NCI-H2107 (cell line): Measurements from ENCODE around the gene RNF148.

Experiments
- DNase-seq: peaks from one replicate; lab custom pipeline; 2025; lab: John Stamatoyannopoulos, UW

Gene RNF148

GRCh38 chr7:122702872-122703510 is at the start of gene RNF148:
Gene RNF148 (minus strand): TSS chr7:122702922. CDS start chr7:122702750, 172 bp downstream.
- no peak for DNase-seq

GRCh38 chr7:122750389-122750788 is 47.7 kb upstream of the RNF148 start:
- no peak for DNase-seq

DNA sequence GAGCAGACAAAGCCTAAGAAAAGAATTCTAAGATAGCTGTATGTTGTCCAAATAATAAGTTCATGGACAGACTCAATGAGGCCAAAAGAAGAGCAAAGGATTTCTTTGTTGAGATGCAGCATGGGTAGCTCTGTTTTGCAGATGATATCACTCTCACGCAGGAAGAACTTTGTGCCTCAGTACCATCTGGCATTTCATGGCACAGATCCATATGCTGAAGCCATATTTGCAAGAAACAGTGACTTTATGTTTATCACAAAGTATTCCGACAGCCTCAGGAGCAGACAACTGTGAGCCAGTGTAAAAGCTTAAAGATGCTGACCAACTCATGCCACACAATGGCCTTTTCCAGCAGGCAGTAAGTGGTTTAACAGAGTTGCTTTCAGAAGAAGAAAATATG is 45.5 kb upstream of the RNF148 start:
- no peak for DNase-seq

GRCh38 chr7:122746948-122747347 is 44.2 kb upstream of the RNF148 start:
- DNase-seq: no peak

DNA sequence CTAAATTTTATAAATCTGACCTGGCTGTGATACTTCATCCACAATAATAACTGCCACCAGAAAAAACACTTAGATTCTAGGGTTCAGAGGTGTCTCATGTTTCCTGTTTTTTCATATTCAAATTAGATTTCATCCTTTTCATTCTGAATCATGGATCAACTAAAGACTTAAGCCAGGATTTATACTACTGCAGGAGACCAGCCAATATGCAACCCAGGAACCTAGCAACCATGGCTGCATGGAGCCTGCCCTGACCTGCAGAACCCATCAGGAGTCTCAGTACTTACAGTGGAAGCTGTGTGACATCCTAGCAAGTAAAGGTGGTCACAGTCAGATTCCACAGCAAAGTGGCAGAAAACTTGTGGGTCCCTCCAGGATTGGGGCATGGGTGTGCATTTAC is 40.5 kb upstream of the RNF148 start:
- no peak for DNase-seq

DNA sequence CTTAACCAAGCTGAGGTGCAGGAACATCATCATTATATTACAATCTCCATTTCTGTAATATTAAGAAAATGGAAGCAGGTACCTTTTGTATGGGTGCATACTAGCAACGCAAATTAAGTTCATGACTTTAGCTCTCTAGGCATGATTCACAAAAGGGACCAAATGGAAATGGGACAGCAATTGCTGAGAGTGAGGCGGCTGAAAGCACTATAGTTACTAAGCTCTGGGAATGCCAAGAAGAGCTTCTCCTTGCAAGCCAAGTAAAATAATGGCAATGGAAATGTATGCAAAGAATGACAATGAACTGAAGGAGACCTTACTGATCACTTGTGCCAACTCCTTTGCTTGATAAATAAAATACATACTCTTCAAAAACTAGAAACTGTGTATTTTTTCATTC is 36.2 kb upstream of the RNF148 start:
- no peak for DNase-seq

DNA sequence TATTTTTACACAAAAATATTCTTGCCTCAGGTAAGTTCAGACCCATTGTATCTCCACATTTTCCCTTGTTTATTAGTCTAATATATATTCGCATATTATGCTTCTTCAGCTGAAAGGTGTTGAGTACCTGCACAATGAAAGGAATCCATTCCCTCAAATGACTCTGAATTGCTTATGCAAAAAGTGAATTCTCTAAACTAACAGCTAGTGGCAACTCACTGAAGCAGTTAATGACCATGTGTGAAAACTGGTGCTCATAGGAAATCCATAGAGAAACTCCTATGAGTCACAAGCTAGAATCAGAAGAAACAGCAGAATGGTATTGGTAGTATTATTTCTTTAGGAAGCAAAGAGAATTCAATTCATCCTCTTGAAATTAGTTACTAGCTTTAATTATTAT is 33.5 kb upstream of the RNF148 start:
- DNase-seq: no peak

DNA sequence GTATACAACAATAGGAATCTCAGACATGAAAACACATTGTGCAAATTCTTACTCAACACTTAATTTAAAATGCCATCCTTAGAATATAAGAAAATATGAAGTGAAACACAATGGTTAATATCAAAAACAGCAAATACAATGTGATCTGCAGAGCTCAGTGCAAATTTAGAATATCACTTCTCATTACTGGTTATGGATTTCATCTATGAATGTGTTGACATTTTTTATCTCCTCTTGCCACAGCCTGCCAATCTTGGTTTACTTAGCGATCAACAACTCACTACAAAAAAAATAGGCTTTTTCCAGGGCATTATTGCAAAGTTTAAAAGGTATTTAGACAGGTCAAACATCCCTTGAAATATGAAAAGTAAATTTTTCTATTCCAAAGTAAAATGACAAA is 25.0 kb upstream of the RNF148 start:
- no peak for DNase-seq

DNA sequence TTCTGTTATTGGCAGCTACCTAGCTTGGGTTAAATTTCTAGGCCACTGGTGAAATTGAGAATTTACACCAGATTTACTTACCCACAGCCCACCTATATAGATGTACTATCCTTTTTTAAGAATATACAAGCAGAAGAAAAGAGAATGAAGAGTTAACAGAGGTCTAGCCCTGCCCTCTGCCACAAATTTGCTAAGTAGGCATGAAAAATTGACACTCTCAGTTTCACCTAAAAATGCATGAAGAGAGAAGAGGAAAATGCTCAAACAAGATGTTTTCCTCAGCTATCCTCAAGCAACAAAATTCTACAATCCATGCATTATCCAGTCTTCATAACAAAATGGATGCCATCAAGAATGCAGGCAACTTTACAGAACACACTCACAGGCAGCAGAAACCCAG is 24.6 kb upstream of the RNF148 start:
- DNase-seq: no peak

DNA sequence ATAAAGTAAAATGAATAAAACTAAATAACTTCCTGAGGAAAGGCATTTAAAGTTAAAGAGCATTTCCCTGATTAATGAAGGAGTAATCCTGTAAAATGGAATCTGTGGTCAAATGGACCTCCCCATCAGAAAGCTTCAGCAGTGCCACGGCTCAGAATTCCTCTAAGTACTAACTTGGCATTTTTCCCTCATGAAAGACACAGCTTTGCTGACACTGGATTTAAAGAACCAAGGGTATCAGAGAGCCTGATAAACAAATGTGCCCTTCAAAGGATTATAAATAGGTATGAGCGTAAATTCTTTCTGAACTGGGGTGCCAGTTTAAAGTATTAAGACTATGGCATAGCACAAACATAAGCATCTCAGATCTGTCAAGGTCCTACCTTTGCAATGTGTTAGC is 24.2 kb upstream of the RNF148 start:
- DNase-seq: no peak

DNA sequence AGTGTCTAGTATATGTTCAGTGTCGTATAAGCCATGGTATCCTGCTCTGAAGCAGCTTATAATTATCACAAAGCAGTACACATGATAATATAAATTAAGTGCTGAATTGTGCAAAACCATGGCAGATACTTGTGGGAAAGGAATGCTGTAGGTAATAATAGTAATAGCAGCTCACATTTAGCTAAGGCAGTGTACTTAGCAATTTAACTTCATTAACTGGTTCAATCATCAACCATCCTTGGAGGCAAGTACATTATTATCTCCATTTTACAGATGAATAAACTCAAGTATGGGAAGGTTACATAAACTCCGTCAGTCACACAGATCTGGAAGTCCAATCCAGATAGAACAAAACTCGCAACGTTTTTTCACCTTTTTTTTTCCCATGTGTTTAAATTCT is 21.6 kb upstream of the RNF148 start:
- no peak for DNase-seq

GRCh38 chr7:122719010-122719578 is 16.4 kb upstream of the RNF148 start:
- DNase-seq: no peak

GRCh38 chr7:122717356-122718089 is 14.8 kb upstream of the RNF148 start:
- DNase-seq: no peak

DNA sequence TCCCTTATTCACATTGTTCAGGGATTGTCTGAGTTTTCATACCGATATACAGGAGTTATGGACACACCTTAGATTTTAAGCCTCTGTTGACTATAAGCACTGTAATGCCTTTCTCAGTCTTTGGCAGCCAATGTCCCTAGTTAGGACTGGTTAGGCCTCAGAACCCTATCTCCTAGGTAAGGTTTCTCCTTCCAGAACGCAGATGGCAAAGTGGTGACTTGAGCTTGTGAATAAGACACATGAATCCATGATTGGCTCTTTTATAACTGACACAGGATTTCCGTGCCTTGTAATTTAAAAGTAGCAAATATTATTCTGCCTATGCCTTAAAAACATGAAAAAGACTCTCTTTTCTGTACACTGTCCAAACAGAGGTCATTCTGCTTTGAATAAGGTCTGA is 12.5 kb upstream of the RNF148 start:
- DNase-seq: no peak

DNA sequence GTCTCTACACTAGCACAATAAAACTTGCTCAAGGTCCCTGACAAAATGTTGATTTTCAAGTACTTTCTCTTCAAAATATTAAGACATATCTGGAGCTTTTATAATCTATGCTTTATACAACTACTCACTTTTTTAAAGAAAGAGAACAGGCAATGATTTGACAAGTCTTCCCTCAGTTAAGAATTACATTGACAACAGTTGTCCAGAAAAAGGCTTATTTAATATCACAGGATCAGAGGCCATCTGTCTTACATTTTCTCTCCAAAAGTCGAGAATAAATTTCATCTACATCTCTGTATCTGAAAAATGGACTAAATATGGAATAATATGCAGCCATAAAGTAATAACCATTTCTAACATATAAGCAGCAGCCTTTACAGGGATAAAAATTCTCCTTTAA is 8.2 kb upstream of the RNF148 start:
- no peak for DNase-seq

DNA sequence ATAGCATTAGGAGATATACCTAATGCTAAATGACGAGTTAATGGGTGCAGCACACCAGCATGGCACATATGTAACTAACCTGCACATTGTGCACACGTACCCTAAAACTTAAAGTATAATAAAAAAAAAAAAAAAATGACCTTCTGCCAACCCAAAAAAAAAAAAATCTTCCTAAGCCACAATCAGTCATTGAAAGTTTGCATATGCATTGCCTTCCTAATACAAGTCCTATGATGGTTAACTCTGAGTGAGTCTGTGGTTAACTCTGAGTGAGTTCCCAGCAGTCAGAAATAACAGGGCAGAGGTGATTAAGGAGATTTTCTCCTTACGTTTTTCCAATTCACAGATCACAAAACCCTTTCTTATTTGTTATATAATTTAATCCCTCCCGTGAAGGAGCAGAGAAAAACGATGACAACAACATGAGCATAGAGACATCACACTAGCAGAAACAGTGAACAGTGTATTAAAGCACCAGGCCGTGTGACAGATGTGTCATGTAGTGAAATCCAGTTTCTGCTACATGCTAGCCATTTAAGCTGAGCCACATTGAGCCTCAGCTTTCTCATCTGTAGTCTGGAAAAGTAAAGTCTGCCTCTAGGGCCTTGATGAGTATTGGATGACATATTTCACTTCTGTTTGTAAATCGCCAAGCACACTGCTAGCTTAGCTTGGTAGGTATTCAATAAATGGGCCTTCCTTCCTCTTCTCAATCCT is 7.4 kb upstream of the RNF148 start:
- no peak for DNase-seq

DNA sequence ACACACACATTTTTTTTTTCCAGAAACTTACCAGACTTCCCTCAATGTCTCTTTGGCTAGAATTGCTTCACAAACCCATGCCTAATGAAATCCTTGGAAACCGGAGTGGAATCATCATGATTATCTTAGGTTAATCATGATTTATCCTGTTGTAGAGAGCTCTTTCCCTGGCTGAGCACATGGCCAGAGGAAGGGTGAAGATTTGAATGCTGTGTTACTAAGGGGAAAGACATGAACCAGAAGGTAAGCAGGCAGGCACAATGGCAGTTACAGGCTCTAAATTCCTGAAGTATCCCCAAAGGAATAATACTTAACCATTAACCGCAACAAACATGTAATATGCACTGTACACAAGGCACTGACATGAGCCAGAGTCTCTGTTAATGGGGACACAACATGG is 4.1 kb upstream of the RNF148 start:
- no peak for DNase-seq

DNA sequence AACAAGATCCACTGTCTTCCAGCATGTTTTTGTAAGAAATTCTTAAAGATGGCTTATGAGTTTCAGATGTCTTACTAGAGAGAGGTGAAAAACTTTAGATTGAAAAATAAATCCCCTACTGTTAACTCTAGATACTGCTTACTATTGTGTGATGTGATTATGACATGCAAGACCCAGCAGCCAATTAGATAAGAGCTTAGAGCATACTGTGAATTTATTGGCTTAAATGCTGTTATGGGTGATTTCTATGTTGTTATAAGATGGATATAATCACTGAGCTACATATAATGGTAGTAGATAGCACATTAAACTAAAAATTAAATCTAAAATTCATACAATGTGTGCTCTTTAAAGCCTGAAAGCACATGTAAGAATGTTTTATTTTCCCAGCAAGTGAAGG is 3.7 kb downstream of the RNF148 start, which contains the start of gene RNF133:
RNF133 (minus strand) TSS at position 101 of the 400 bp plus-strand sequence. CDS start 199 bp downstream, outside the sequence.
- DNase-seq: no peak

GRCh38 chr7:122695816-122696215 is 6.9 kb downstream of the RNF148 start:
- no peak for DNase-seq

- no peak for DNase-seq
Measured at GRCh38 chr7:122694697-122695096, 8.0 kb downstream of the RNF148 start.

GRCh38 chr7:122692769-122693309 is 9.9 kb downstream of the RNF148 start:
- DNase-seq: no peak

DNA sequence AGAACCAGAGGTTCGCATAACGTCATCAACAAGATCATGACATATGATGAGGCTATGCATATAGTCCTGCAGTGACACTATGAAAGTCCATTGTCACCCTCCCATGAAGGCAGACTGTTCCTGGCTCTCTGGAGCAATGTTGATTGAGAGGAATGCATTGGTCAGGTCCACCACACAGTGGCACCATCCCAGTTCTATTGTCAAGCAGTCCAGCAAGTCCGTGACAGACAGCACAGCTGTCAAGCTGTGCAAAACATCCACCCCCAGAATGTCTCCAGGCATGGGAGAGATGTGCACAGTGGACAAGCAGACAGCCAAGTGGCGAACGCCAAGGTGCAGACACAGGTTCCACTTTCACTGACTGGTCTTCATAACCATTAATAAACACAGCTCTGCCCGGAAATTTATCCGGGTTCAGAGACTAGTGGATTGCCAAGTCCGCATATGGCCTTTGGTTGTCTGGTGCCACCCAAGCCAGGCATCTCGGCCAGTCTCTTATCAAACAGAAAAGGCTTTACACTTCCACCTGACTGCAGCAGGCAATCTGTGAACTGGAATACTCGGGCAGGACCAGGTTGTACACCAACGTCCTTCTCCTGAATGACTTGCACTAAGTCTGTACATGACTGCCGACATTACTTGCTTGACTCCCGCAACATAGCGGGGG is 11.0 kb downstream of the RNF148 start:
- no peak for DNase-seq
